Gastroesophageal sphincter (tissue), 3 donors: ENCODE data around the gene FHIP2A.

Experiments used
- POLR2A ChIP-seq, 2 donors: fragments of 450-650 bp; IDR thresholded peaks; one replicate each; pipeline ENCODE4 v1.6.1; 2017; ENCODE audit warnings: antibody characterized with exemption in 2 of 2, mild to moderate bottlenecking in 2 of 2, moderate library complexity in 1 of 2
- TF ChIP-seq, protein P1 (sequence below), 4 experiments: fragments of 200-600 bp in 2 of 4; fragments of 450-650 bp in 2 of 4; sonication (generic) in 1 of 4; IDR thresholded peaks; one replicate each; pipeline ENCODE4 v1.5.1; 2017 to 2019; ENCODE audit warnings: antibody characterized with exemption in 4 of 4, mild to moderate bottlenecking in 2 of 4, moderate library complexity in 2 of 4

DNA sequence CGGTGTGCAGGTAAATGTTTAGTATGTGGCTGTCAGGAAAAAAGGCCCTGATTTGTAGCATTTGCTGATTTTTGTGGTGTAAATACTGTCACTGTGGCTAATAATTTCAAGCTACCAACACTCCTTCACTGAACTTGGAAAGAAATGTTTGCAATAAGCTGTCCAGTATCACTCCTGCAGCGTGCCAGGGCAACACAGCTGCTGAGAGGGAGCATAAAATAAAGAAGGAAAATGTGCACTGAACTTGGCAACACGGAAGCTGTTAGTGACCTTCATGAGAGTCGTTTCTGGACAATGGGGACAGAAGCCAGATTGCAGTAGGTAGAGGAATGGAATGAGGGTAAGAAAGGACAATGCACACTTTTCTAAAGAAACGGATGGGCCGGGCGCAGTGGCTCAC lies 37.9 kb upstream of the FHIP2A start:
- TF ChIP-seq, protein P1, sequence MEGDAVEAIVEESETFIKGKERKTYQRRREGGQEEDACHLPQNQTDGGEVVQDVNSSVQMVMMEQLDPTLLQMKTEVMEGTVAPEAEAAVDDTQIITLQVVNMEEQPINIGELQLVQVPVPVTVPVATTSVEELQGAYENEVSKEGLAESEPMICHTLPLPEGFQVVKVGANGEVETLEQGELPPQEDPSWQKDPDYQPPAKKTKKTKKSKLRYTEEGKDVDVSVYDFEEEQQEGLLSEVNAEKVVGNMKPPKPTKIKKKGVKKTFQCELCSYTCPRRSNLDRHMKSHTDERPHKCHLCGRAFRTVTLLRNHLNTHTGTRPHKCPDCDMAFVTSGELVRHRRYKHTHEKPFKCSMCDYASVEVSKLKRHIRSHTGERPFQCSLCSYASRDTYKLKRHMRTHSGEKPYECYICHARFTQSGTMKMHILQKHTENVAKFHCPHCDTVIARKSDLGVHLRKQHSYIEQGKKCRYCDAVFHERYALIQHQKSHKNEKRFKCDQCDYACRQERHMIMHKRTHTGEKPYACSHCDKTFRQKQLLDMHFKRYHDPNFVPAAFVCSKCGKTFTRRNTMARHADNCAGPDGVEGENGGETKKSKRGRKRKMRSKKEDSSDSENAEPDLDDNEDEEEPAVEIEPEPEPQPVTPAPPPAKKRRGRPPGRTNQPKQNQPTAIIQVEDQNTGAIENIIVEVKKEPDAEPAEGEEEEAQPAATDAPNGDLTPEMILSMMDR (IDR thresholded peaks at IDR 0.05) = no peak
- no peak for TF ChIP-seq POLR2A (IDR thresholded peaks at IDR 0.05)
